ENCODE data around the gene MAPK10.

- TF ChIP-seq, protein P1, sequence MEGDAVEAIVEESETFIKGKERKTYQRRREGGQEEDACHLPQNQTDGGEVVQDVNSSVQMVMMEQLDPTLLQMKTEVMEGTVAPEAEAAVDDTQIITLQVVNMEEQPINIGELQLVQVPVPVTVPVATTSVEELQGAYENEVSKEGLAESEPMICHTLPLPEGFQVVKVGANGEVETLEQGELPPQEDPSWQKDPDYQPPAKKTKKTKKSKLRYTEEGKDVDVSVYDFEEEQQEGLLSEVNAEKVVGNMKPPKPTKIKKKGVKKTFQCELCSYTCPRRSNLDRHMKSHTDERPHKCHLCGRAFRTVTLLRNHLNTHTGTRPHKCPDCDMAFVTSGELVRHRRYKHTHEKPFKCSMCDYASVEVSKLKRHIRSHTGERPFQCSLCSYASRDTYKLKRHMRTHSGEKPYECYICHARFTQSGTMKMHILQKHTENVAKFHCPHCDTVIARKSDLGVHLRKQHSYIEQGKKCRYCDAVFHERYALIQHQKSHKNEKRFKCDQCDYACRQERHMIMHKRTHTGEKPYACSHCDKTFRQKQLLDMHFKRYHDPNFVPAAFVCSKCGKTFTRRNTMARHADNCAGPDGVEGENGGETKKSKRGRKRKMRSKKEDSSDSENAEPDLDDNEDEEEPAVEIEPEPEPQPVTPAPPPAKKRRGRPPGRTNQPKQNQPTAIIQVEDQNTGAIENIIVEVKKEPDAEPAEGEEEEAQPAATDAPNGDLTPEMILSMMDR (IDR thresholded peaks at IDR 0.05), result no peak
- TF ChIP-seq POLR2A (IDR thresholded peaks at IDR 0.05; ENCODE audit: low read depth), result no peak
These were observed 324.2 kb downstream of the MAPK10 start for GRCh38 chr4:86035688-86036087.
